Astrocyte of the cerebellum (primary cell): ENCODE data around the gene FLCN.
A peak's percentile ranks its signal among the peaks of the same experiment; 100 is the strongest.

ENCODE experiments used
- DNase-seq: peaks from one replicate; pipeline ENCODE4 v3.0.0-alpha.2; 2011; ENCODE audit warnings: low read depth
- H3K4me3 ChIP-seq: 2 replicates; pipeline ENCODE4 v1.5.1; 2011; ENCODE audit warnings: mild to moderate bottlenecking, low read depth, low read length, moderate library complexity
- in situ Hi-C: cut with HindIII; loops from 2 replicates; pipeline ENCODE4 v1.10.0; 2017; ENCODE audit warnings: low sequenced_read_pairs
- TF ChIP-seq, protein P1 (sequence below): IDR thresholded peaks from 2 replicates; pipeline ENCODE4 v1.5.1; 2012; ENCODE audit warnings: low read length, low read depth, moderate library complexity, mild to moderate bottlenecking; ENCODE audit errors: missing control alignments

FLCN gene

DNA sequence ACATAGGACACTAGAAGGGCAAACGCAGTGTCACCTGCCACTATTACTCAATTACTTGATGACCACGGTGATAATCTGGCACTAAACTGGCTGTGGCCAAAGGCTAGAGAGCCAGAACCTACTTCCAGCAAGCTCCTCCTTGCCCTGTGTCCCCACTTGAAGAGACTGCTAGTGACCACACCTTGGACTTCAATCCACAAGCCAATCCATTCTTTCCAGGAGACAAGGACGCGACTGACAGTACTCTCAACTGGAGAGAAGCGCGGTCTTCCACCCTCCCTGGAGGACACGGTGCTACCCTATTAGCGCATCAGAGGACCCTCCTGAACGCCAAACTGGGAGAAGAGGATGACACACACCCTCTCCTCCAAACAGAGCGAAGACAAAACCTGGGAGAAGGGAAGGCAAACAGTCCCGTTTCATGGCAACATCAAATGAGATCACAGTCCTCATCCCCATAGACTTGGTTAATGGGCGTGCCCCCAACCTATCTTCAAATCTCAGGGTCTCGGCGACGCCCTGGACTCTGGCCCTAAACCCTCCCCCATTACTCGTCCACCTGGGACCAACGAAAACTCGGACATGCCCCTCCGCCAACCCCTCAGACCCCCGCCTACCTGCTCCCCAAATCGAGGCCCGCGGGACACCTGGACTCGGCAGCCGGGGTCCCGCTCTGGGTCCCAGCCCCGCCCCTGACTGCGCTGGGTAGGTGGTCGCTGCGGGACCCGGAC lies 508 bp downstream of the FLCN start:
- peak; percentile 6 for DNase-seq
- peak overlapping the region; percentile 99 for H3K4me3 ChIP-seq
- TF ChIP-seq, protein P1, sequence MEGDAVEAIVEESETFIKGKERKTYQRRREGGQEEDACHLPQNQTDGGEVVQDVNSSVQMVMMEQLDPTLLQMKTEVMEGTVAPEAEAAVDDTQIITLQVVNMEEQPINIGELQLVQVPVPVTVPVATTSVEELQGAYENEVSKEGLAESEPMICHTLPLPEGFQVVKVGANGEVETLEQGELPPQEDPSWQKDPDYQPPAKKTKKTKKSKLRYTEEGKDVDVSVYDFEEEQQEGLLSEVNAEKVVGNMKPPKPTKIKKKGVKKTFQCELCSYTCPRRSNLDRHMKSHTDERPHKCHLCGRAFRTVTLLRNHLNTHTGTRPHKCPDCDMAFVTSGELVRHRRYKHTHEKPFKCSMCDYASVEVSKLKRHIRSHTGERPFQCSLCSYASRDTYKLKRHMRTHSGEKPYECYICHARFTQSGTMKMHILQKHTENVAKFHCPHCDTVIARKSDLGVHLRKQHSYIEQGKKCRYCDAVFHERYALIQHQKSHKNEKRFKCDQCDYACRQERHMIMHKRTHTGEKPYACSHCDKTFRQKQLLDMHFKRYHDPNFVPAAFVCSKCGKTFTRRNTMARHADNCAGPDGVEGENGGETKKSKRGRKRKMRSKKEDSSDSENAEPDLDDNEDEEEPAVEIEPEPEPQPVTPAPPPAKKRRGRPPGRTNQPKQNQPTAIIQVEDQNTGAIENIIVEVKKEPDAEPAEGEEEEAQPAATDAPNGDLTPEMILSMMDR: no peak
- in situ Hi-C loops: no loop called here

DNA sequence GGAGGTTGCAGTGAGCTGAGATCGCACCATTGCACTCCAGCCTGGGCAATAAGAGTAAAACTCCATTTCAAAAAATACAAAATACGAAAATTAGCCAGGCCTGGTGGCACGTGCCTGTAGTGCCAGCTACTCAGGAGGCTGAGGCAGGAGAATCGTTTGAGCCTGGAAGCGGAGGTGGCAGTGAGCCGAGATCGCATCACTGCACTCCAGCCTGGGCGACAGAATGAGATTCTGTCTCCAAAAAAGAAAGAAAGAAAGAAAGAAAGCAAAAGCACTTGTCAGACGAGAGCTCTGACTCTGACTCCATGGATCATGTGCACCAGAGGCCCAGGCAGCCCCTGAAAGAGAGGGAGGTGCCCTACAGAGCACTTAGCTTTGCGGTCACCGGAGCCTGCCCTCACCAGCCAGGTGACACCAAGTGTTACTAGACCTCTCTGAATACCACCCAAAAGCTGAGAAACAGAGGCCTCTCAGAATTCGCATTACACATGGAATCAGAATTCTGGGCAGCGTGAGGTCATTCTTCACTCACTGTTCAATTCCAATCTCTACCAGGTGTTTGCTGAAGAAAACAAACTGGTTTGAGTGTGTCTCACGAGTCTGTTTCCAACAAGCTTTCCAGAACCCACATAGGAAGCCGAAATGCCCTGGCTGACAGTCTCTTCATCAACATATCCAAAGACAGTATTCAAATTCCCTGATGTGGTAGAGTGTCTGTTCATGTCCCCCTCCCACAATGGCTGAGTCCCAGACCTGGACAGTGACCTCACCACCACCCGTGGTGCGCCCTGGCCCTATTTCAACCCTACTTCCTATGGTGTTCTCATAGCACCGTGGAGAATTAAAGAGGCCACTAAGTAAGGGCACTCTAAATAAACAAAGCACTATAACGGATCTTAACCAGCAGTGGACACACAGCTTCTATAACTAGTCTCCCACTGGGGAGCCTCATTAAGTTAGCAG lies 1.5 kb downstream of the FLCN start:
- TF ChIP-seq, protein P1: no peak
- in situ Hi-C loops: no loop called here
- peak overlapping the region; percentile 99 for H3K4me3 ChIP-seq
- peak; percentile 60 for DNase-seq

DNA sequence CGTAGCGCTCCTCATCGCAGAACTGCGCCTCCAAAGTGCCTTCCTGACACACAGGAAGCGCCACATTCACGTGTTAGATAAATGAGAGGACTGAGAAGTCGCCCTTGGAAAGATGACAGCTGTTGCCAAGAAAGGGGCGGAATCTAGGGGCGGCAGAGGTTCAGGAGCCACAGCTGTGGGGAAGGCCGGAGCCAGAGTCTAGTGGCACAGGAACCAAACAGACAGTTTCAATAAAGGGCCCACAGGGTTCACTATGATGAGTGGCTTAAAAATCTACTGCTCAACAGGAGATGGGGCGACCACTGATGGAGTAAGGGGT lies 4.7 kb downstream of the FLCN start:
- TF ChIP-seq, protein P1: no peak
- H3K4me3 ChIP-seq: no peak overlapping the region
- no peak for DNase-seq
- in situ Hi-C loops: no loop called here

DNA sequence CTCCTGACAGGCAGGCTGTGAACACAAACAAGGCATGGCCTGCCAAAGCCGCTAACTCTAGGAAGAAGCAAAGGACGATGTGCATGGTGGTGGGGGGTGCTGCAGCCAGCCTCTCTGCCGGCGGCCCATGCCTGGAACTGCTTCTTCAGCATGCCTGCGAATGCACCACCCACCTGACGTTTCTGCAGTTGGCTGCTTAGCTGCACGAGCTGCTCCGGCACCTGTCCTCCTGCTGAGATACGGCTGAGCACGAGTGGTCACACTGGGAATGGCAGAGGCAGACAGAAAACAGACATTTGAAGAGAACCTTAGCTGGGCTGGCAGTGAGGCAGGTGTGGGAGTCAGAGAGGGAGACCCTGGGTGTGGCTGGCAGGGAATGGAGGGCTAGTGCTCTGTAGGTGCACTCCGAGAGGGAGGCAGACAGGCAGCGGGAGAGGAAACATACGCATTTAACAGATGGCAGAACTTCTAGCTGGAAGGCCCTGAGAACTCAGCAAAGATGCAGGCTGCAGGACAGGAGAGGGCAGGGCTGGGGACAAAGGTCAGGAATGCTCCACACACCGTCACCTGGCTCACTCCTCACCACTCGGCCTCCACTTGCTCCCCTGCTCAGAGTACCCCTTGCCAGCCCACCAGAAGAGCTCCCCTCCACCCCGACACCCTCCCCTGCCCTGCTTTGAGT lies 5.2 kb downstream of the FLCN start:
- H3K4me3 ChIP-seq: no peak overlapping the region

DNA sequence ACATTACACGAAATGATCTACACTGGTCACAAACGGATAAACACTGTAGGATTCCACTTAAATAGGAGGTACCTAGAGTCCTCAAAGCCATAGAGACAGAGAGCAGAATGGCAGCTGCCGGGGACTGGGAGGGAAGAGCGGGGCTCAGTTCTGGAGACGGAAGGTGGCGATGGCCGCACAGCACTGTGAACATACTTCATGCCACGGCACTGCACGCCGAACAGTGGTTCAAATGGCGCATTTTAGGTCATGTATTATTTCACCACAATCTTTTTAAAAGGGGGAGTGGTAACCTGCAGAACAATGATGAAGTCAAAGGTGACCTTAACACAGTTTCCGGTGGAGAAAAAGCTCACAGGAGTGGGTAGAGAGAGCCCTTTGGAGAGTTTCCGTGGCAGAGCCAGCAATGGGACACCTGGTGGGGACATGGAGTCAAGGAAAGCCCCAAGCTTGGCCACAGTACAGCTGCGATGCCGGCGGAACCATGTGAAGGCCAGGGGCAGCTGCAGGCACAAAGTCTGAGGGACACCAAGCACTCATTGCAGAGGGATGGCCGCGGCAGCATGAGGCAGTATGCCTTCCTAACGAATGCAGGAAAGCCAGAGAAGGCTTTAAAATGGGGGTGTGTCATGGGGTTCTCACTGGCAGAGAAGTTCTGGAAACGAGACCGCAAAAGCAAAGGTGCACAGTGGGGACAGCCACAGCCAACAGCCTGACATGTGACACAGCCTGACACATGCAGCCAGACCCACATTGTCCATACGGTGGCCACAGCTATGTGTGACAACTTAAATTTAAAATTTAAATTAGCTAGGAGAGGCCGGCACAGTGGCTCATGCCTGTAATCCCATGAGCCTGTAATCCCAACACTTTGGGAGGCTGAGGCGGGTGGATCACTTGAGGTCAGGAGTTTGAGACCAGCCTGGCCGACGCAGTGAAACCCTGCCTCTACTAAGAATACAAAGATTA lies 7.3 kb downstream of the FLCN start:
- TF ChIP-seq, protein P1: no peak
- in situ Hi-C loops: no loop called here
- no peak overlapping the region for H3K4me3 ChIP-seq

More for the DNA sequence above, 5.2 kb downstream of the FLCN start:
- in situ Hi-C loops: no loop called here
- DNase-seq: no peak
- TF ChIP-seq, protein P1: no peak

More for the DNA sequence above, 7.3 kb downstream of the FLCN start:
- DNase-seq: no peak
